Measurements from ENCODE around the gene SPAG17.

The SPAG17 gene

DNA sequence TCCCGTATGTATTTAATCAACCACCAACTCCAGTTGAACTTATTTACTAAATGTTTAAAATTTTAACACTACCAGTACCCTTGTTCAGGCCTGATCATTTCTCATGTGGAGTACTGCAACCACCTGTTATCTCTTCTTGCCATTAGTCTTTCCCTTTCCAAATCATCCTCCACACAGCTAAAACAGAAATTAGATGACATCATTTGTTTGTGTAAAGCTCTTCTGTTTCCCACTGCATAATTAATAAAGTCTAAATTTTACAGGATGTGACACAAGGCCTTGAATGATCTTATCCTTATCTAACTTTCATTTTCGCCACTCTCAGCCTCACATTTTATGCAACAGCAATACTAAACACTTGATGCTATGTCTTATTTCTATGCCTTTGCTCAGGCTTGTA lies 280.0 kb downstream of the SPAG17 start:
- DNase-seq (ENCODE audit: low spot score): no peak

DNA sequence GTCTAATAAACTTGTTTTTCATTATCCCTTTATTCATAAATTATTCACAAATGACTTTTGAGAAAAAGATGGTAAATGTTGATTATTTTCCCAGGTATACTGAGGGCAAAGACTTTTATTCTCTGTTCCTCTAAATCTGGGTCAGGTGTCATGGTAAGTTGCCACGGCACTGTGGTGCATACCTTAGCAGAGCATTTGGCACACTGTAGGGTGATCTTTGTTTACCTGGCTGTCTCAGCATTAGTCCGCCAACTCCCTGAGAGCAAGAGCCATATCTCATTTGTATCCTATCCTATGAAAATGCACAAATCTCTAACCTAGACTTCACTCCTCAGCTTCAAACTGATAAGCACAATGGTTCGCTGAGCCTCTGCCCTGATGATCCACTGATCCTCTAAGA lies 280.5 kb downstream of the SPAG17 start:
- no peak for DNase-seq (ENCODE audit: low spot score)

Measured in SK-N-DZ (cell line).